ENCODE data around the gene ASH1L.
"Not testable (repeated sequence)": the region's sequence is repeated elsewhere in the genome, so short reads cannot be mapped to it uniquely, and the experiment has no call there.

Gene ASH1L

DNA sequence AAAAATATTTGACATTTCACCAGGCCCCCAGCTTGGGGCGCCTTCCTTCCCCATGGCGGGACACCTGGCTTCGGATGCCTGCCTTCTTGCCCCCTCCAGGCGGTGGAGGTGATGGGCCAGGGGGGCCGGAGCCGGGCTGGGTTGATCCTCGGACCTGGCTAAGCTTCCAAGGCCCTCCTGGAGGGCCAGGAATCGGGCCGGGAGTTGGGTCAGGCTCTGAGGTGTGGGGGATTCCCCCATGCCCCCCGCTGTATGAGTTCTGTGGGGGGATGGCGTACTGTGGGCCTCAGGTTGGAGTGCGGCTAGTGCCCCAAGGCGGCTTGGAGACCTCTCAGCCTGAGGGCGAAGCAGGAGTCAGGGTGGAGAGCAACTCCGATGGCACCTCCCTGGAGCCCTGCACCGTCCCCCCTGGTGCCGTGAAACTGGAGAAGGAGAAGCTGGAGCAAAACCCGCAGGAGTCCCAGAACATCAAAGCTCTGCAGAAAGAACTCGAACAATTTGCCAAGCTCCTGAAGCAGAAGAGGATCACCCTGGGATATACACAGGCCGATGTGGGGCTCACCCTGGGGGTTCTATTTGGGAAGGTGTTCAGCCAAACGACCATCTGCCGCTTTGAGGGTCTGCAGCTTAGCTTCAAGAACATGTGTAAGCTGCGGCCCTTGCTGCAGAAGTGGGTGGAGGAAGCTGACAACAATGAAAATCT is 129.3 kb downstream of the ASH1L start:
- not testable (repeated sequence) for DNase-seq

DNA sequence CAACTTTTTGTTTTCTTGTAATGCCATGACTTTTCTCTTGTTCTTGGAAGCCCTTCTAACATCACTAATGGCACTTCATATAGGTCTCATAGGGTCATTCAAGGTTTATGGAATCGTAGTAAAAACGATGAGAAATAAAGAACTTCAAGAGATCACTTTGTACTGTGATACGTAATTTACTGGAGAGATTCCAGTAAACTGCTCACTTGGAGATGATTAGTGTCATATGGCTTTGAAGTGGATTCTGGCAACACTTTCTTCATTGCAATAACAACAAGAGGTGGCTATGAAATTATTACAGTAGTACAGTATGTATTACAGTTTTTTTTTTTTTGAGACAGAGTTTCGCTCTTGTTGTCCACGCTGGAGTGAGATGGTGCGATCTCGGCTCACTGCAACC is 138.5 kb downstream of the ASH1L start:
- DNase-seq: no peak

DNA sequence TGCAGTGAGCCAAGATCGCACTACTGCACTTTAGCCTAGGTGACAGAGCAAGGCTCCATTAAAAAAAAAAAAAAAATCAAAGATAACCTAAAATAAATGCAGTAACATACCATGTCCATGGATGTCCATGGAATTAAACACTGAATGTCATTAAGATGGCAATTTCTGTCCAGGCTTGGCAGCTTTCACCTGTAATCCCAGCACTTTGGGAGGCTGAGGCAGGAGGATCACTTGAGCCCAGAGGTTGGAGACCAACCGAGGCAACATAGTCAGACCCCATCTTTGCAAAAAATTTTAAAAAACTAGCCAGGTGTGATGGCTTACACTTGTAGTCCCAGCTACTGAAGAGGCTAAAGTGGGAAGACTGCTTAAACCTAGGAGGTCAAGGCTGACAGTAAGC is 141.8 kb downstream of the ASH1L start:
- no peak for DNase-seq

GRCh38 chr1:155411840-155412239 is 150.8 kb downstream of the ASH1L start:
- not testable (repeated sequence) for DNase-seq

GRCh38 chr1:155410931-155411330 is 151.7 kb downstream of the ASH1L start:
- DNase-seq: no peak

- no peak for DNase-seq
Measured at GRCh38 chr1:155396874-155397476, 165.6 kb downstream of the ASH1L start.

GRCh38 chr1:155392898-155393411 is 169.6 kb downstream of the ASH1L start:
- no peak for DNase-seq

GRCh38 chr1:155389826-155390225 is 172.8 kb downstream of the ASH1L start:
- DNase-seq: no peak

- not testable (repeated sequence) for DNase-seq
Measured at GRCh38 chr1:155385836-155386235, 176.8 kb downstream of the ASH1L start.

GRCh38 chr1:155383406-155383805 is 179.2 kb downstream of the ASH1L start:
- DNase-seq: no peak

DNA sequence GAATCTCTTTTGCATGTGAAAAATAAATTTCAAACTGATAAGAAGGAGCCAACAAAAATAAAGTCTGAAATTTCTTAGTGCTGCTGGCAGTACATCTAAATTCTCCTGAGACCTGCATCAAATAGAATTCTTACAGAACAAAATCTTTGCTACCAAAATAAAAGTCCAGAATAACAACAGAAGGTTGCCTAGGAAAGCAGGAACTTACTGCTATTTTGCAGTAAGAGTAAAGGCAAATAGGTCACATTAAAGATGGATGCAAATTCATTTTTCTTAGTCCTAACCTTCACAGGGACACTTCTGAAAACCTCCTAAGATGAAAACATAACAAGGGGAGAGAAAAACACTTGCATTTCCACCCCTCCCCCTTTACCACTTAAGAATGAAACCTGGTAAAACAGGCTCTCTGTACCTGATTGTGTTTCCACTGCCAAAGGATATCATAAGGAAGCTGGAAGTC is 182.9 kb downstream of the ASH1L start:
- DNase-seq: no peak

DNA sequence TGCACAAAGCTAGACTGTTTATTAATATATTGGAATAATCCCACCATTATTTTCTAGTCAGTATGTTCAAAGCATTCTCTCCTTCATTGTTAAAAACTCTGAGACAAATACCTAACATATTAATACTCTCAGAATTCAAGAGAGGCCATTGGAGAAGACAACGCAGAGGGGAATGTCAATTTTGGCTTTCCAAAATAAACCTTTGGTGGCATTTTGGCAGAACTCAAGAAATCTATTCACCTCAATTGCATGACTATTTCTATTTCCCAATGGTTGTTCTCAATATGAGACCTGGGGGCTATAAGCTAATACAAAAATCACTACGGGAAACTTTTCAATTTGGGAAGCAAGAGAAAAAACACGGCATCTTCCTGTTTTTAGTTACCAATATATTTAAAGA is 183.4 kb downstream of the ASH1L start:
- no peak for DNase-seq

DNA sequence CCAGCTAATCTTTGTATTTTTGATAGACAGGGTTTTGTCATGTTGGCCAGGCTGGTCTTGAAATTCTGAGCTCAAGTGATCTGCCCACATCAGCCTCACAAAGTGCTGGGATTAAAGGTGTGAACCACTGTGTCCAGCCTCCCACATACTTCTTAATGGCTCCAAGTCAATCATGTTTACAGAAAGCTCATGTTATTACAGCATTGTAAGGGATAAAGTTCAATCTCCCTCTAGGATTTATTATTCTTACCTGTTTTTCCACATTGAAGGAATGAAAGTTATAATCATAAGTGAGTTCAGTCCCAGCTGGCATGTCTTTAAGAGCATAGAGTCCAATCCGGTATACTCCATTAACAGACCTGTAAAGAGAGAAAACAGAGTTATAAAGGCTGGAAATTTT is 202.6 kb downstream of the ASH1L start:
- no peak for DNase-seq

GRCh38 chr1:155352631-155353030 is 210.0 kb downstream of the ASH1L start:
- DNase-seq: no peak

DNA sequence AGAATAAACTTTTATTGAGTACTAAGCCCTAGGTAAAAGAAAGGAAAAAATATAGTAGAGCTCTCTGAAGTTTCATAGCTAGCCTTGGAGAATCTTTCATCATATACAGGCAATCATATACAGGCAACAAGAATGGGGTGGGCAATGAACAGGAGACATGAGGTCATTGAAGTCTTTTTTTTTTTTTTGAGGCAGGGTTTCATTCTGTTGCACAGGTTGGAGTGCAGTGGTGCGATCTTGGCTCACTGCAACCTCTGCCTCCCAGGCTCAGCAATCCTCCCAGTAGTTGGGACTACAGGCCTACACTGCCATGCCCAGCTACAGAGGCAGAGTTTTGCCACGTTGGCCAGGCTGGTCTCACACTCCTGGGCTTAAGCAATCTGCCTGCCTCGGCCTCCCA is 219.8 kb downstream of the ASH1L start:
- no peak for DNase-seq

DNA sequence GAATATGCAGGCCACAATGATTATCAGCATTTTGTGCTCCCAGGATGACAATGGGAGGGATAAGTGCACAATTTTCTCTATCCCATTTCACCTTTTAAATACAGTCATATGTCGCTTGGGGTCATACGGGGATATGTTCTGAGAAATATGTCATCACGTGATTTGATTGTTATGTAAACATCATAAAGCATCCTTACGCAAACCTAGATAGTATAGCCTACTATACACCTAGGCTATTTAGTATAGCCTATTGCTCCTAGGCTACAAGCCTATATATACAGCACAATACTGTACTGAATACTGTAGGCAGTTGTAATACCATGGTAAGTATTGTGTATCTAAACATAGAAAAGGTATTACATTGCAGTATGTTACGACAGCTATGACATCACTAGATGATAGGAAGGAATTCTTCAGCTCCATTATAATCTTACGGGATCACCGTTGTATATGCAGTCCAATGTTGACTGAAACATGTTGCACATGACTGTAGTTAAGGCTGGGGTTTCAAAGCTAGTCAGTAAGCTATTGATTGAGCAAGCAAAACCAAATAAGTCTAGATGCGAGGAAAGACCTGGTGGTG is 223.0 kb downstream of the ASH1L start:
- DNase-seq: no peak

GRCh38 chr1:155334962-155335361 is 227.6 kb downstream of the ASH1L start:
- no peak for DNase-seq

- DNase-seq: no peak
Measured at GRCh38 chr1:155329980-155330598, 232.5 kb downstream of the ASH1L start.

GRCh38 chr1:155328856-155329255 is 233.7 kb downstream of the ASH1L start:
- not testable (repeated sequence) for DNase-seq

DNA sequence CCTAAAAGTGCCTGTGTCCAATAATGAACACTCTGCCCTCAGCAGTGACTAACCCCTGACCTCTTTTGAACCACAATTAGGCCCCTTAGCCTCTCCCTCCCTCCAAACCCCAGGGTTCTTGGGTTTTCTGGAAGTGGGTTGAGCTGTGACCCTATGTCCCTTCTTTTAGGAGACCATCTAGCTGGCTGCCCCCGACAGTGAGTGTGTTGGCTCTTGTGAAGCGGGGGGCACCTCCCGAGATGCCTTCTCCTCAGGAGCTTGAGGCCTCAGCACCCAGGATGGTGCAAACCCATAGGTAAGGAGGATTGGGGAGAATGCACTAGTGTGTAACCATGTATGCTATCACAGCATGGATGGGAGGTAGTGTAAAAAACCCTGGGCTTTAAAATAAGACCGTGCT is 234.6 kb downstream of the ASH1L start:
- no peak for DNase-seq

GRCh38 chr1:155326631-155327037 is 236.0 kb downstream of the ASH1L start:
- no peak for DNase-seq

DNA sequence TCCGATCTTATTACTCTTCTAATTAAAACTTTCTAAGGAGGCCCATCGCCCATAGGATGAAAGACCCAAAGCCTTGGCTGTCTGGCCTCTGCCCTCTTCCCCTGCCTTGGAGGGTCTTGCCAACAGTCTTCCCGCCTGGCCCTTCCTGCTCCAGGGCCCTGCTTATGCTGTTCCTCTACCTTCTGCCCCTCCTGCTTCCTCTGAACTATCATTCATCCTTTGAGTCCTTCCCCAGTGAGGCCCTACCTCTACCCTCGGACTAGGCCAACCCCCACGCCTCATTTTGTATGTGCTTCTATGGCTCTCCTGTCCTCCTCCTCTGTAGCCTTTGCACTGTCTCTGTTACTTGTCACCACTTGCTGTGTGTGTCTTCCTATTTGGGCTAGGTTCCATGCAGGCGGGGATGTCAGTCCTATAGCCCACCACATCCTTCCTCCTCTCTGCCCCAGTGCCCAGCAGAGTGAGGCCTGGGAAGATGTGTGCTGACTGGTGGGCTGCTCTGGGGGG is 236.5 kb downstream of the ASH1L start:
- DNase-seq: no peak

GRCh38 chr1:155325603-155325893 is 237.1 kb downstream of the ASH1L start:
- no peak for DNase-seq
